Measurements from ENCODE around the gene SEMA5A.

- no peak for TF ChIP-seq POLR2AphosphoS5 (IDR thresholded peaks at IDR 0.05)
- no peak for TF ChIP-seq EZH2 (IDR thresholded peaks at IDR 0.05; ENCODE audit: borderline replicate concordance, insufficient read depth, low read length, poor library complexity, severe bottlenecking)
- TF ChIP-seq CTCF (IDR thresholded peaks at IDR 0.05; ENCODE audit: poor library complexity, severe bottlenecking): no peak
- TF ChIP-seq TAF1 (IDR thresholded peaks at IDR 0.05; ENCODE audit: low read depth): no peak
- TF ChIP-seq EP300 (conservative IDR thresholded peaks at IDR 0.05; ENCODE audit: poor library complexity, severe bottlenecking): no peak
- no peak for TF ChIP-seq RAD21 (conservative IDR thresholded peaks at IDR 0.05)
These were observed 11.8 kb upstream of the SEMA5A start for GRCh38 chr5:9557696-9558095.
